Spleen (tissue), 7 donors: ENCODE measurements around the gene CD19.

ENCODE experiments used
- CTCF ChIP-seq, 11 experiments: fragments of 200-600 bp in 7 of 11; fragments of 450-650 bp in 4 of 11; sonication (generic) in 4 of 11; IDR thresholded peaks in 8 of 11; conservative IDR thresholded peaks in 3 of 11; 1 replicate in 7 of 11; 2 replicates in 4 of 11; pipeline versions ENCODE4 v1.4.0 to v1.8.0; 2016 to 2021; ENCODE audit warnings: antibody characterized with exemption in 11 of 11, inconsistent platforms in 4 of 11, mild to moderate bottlenecking in 1 of 11
- POLR2A ChIP-seq, 3 donors: fragments of 450-650 bp; IDR thresholded peaks; one replicate each; pipeline ENCODE4 v1.5.1; 2017; ENCODE audit warnings: antibody characterized with exemption in 3 of 3, mild to moderate bottlenecking in 1 of 3
- POLR2AphosphoS5 ChIP-seq, 3 donors: sonication (generic); formaldehyde crosslinking; IDR thresholded peaks; one replicate each; pipeline ENCODE4 v1.5.1; 2017; ENCODE audit warnings: antibody characterized with exemption in 3 of 3
- donor health status: DM: no; HTN: no; CAD: no; lungs with moderate emphysema.
- donor health status: DM: no; HTN: no; CAD: no.
- donor health status: DM: no; HTN: no; CAD: no.

- no peak for TF ChIP-seq CTCF (IDR thresholded peaks at IDR 0.05 in 8 of 11, conservative IDR thresholded peaks at IDR 0.05 in 3 of 11)
- TF ChIP-seq POLR2AphosphoS5 (IDR thresholded peaks at IDR 0.05), result no peak
- TF ChIP-seq POLR2A (IDR thresholded peaks at IDR 0.05), result no peak
Measured at GRCh38 chr16:28917095-28917494, 14.7 kb upstream of the CD19 start.
